HepG2 (cell line): ENCODE results near the gene EPC1. TPM values are rescaled to one million over a fixed set of nuclear protein-coding genes. Genes with fewer than 3 reads are reported as not detected.
A peak's percentile ranks its signal among the peaks of the same experiment; 100 is the strongest.

Experiments used
- KAT8 ChIP-seq: IDR thresholded peaks from 2 replicates; pipeline ENCODE4 v1.6.1; 2016; ENCODE audit warnings: missing genetic modification reagents, missing compliant biosample characterization
- KLF16 ChIP-seq, 2 experiments: sonication (generic) in 1 of 2; formaldehyde crosslinking in 1 of 2; IDR thresholded peaks; 2 replicates each; pipeline versions ENCODE4 v1.6.1 to v1.8.0; 2016 to 2023; ENCODE audit warnings: missing genetic modification reagents in 2 of 2, missing compliant biosample characterization in 1 of 2
- PAF1 ChIP-seq: IDR thresholded peaks from 2 replicates; pipeline ENCODE4 v1.6.1; 2016; ENCODE audit warnings: missing genetic modification reagents, missing compliant biosample characterization
- ZNF207 ChIP-seq: fragments of 450-650 bp; IDR thresholded peaks from 2 replicates; pipeline ENCODE4 v1.6.1; 2016; ENCODE audit warnings: antibody characterized with exemption, borderline replicate concordance
- ZNF501 ChIP-seq: sonication (generic); formaldehyde crosslinking; IDR thresholded peaks from 2 replicates; pipeline ENCODE4 v1.5.1; 2020; ENCODE audit warnings: mild to moderate bottlenecking, moderate library complexity, missing genetic modification reagents
- ZNF564 ChIP-seq: sonication (generic); formaldehyde crosslinking; IDR thresholded peaks from 2 replicates; pipeline ENCODE4 v1.8.1; 2023; ENCODE audit warnings: mild to moderate bottlenecking, missing genetic modification reagents
- ZNF737 ChIP-seq: sonication (generic); formaldehyde crosslinking; IDR thresholded peaks from 2 replicates; pipeline ENCODE4 v1.5.0; 2020; ENCODE audit warnings: missing genetic modification reagents, mild to moderate bottlenecking, borderline replicate concordance
- ZNF775 ChIP-seq: sonication (generic); formaldehyde crosslinking; IDR thresholded peaks from 2 replicates; pipeline ENCODE4 v1.4.0; 2020; ENCODE audit warnings: missing genetic modification reagents, mild to moderate bottlenecking, moderate library complexity, borderline replicate concordance
- polyA plus RNA-seq, 8 experiments: library from polyadenylated mRNA; depleted of rRNA in 3 of 8; stranded (reverse) in 7 of 8; unstranded in 1 of 8; fragments of >200 nt; fragmentation: Illumina TruSeq in 4 of 8; extraction: Trizol in 4 of 8; gene quantifications; 2 replicates each; pipeline versions ENCODE4 v1.2.1 to v1.2.3, GENCODE V29; 2011 to 2016; ENCODE audit warnings: low read depth in 4 of 8, missing spikeins in 1 of 8, mixed read lengths in 1 of 8; ENCODE audit not compliant: insufficient read depth in 1 of 8
- total RNA-seq, 5 experiments: library from RNA; depleted of rRNA; stranded (reverse); fragments of >200 nt; fragmentation: Illumina TruSeq; extraction: Trizol; gene quantifications; 2 replicates each; pipeline ENCODE4 v1.2.3, GENCODE V29; 2016; ENCODE audit warnings: low read depth in 1 of 5
- TF ChIP-seq, protein P1 (sequence below): sonication (generic); formaldehyde crosslinking; IDR thresholded peaks from 2 replicates; pipeline ENCODE4 v1.4.0; 2020; ENCODE audit warnings: missing genetic modification reagents
- TF ChIP-seq, protein P2 (sequence below): sonication (generic); formaldehyde crosslinking; IDR thresholded peaks from 2 replicates; pipeline ENCODE4 v1.5.0; 2020; ENCODE audit warnings: mild to moderate bottlenecking, missing genetic modification reagents
- TF ChIP-seq, protein P3 (sequence below): sonication (generic); formaldehyde crosslinking; IDR thresholded peaks from 2 replicates; pipeline ENCODE4 v1.9.0; 2022; ENCODE audit warnings: low read depth, missing genetic modification reagents
- TF ChIP-seq, protein P4 (sequence below): sonication (generic); formaldehyde crosslinking; IDR thresholded peaks from 2 replicates; pipeline ENCODE4 v1.4.0; 2020; ENCODE audit warnings: missing genetic modification reagents, borderline replicate concordance
- TF ChIP-seq, protein P5 (sequence below): sonication (generic); formaldehyde crosslinking; IDR thresholded peaks from 2 replicates; pipeline ENCODE4 v1.4.0; 2020; ENCODE audit warnings: mild to moderate bottlenecking, missing genetic modification reagents

The EPC1 gene
- total and polyA plus RNA-seq, 2 of the 13 experiments (the other 11 are each of a cell fraction or from before 2014, with no cell fraction given), result 28.7 to 44.2 TPM

DNA sequence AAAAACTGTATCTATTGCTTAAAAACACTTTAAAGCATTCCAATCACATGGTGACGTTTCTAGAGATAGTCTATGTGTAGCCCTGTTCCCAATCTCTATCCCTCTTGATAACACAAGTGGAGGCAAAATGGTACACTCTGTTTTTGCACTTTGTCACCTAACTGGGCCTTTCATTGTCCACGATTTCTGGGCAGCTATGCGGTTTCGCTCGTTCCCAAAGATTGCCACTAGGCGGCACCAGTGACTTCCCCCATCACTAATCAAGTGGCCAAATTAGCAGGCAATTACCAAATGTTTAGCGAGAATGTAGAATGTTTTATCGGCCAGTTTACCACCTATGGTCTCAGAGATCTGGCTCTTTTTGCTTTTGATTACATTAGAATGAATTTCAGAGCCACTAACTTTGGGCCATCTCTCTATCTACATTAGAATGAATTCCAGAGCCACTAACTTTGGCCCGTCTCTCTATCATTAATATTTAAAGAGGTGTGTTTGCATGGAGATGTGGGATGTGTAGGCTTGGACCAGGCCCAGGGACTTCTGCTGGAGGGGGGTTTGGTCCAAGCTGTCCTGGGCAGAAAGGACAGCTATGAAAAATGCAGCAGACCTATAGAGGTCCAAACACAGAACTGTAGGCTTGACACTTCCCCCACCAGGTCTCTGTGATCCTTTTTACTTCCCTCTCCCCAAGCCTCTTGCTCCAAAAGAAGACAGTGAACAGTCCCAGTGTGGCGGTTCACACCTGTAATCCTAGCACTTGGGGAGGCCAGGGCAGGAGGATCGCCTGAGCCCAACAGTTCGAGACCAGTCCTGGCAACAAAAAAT is 90.1 kb downstream of the EPC1 start (continued):
- TF ChIP-seq, protein P1, sequence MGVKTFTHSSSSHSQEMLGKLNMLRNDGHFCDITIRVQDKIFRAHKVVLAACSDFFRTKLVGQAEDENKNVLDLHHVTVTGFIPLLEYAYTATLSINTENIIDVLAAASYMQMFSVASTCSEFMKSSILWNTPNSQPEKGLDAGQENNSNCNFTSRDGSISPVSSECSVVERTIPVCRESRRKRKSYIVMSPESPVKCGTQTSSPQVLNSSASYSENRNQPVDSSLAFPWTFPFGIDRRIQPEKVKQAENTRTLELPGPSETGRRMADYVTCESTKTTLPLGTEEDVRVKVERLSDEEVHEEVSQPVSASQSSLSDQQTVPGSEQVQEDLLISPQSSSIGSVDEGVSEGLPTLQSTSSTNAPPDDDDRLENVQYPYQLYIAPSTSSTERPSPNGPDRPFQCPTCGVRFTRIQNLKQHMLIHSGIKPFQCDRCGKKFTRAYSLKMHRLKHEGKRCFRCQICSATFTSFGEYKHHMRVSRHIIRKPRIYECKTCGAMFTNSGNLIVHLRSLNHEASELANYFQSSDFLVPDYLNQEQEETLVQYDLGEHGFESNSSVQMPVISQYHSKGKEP (CRISPR knock-in tag), result no peak
- TF ChIP-seq, protein P2, sequence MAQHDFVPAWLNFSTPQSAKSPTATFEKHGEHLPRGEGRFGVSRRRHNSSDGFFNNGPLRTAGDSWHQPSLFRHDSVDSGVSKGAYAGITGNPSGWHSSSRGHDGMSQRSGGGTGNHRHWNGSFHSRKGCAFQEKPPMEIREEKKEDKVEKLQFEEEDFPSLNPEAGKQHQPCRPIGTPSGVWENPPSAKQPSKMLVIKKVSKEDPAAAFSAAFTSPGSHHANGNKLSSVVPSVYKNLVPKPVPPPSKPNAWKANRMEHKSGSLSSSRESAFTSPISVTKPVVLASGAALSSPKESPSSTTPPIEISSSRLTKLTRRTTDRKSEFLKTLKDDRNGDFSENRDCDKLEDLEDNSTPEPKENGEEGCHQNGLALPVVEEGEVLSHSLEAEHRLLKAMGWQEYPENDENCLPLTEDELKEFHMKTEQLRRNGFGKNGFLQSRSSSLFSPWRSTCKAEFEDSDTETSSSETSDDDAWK, result no peak
- TF ChIP-seq ZNF775 (CRISPR knock-in tag) (no peak), ZNF207 (no peak), KLF16 (CRISPR knock-in tag; IDR thresholded peaks at IDR 0.05) (0 out of 4 replicates have a peak, but pooled peaks of 1 of the 2 experiments have one; percentile 39), ZNF501 (CRISPR knock-in tag) (0 out of 2 replicates have a peak, but pooled peaks have one; percentile 24), KAT8 (CRISPR knock-in tag) (no peak), ZNF737 (CRISPR knock-in tag) (no peak), PAF1 (CRISPR knock-in tag) (no peak), ZNF564 (no peak)
- TF ChIP-seq, protein P3, sequence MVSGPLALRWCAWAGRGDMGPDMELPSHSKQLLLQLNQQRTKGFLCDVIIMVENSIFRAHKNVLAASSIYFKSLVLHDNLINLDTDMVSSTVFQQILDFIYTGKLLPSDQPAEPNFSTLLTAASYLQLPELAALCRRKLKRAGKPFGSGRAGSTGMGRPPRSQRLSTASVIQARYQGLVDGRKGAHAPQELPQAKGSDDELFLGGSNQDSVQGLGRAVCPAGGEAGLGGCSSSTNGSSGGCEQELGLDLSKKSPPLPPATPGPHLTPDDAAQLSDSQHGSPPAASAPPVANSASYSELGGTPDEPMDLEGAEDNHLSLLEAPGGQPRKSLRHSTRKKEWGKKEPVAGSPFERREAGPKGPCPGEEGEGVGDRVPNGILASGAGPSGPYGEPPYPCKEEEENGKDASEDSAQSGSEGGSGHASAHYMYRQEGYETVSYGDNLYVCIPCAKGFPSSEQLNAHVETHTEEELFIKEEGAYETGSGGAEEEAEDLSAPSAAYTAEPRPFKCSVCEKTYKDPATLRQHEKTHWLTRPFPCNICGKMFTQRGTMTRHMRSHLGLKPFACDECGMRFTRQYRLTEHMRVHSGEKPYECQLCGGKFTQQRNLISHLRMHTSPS (CRISPR knock-in tag), result no peak
- TF ChIP-seq, protein P4, sequence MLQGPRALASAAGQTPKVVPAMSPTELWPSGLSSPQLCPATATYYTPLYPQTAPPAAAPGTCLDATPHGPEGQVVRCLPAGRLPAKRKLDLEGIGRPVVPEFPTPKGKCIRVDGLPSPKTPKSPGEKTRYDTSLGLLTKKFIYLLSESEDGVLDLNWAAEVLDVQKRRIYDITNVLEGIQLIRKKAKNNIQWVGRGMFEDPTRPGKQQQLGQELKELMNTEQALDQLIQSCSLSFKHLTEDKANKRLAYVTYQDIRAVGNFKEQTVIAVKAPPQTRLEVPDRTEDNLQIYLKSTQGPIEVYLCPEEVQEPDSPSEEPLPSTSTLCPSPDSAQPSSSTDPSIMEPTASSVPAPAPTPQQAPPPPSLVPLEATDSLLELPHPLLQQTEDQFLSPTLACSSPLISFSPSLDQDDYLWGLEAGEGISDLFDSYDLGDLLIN, result no peak
- TF ChIP-seq, protein P5, sequence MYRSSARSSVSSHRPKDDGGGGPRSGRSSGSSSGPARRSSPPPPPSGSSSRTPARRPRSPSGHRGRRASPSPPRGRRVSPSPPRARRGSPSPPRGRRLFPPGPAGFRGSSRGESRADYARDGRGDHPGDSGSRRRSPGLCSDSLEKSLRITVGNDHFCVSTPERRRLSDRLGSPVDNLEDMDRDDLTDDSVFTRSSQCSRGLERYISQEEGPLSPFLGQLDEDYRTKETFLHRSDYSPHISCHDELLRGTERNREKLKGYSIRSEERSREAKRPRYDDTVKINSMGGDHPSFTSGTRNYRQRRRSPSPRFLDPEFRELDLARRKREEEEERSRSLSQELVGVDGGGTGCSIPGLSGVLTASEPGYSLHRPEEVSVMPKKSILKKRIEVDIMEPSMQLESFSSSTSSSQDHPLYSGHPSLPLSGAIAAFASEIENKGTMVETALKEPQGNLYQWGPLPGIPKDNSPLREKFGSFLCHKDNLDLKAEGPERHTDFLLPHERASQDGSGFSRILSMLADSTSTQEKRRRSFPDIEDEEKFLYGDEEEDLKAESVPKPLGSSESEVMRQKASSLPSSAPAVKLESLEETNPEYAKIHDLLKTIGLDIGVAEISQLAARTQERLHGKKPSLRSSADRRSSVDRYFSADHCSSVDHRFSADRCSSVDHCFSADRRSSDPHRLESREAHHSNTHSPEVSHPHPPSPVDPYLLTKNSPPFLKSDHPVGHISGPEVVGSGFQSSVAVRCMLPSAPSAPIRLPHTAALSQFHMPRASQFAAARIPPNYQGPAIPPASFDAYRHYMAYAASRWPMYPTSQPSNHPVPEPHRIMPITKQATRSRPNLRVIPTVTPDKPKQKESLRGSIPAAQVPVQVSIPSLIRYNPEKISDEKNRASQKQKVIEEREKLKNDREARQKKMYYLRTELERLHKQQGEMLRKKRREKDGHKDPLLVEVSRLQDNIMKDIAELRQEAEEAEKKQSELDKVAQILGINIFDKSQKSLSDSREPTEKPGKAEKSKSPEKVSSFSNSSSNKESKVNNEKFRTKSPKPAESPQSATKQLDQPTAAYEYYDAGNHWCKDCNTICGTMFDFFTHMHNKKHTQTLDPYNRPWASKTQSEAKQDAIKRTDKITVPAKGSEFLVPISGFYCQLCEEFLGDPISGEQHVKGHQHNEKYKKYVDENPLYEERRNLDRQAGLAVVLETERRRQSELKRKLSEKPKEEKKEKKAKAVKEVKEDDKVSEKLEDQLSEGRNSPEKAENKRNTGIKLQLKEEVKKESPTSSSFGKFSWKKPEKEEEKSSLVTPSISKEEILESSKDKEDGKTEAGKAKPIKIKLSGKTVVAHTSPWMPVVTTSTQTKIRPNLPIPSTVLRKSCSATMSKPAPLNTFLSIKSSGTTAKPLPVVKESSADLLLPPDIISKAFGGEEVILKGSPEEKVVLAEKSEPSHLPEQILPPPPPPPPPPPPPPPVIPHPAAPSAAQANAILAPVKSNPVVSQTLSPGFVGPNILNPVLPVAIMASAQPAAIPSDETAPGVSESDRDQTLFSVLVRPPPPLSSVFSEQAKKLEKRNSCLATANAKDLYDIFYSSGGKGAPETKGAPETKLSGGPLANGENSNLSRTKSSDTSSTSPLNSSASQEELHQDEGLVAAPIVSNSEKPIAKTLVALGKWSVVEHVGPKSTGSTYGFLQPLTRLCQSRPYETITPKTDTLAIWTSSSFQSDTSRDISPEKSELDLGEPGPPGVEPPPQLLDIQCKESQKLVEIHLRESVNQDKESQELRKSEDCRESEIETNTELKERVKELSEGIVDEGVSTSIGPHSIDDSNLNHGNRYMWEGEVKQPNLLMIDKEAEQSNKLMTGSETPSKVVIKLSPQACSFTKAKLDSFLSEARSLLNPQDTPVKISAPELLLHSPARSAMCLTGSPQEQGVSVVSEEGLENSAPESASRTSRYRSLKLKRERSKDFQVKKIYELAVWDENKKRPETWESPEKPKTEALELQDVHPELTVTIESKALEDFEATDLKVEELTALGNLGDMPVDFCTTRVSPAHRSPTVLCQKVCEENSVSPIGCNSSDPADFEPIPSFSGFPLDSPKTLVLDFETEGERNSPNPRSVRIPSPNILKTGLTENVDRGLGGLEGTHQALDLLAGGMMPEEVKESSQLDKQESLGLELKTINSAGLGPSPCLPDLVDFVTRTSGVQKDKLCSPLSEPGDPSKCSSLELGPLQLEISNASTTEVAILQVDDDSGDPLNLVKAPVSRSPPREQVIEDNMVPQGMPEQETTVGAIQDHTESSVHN (CRISPR knock-in tag), result no peak
